Astrocyte (in vitro differentiated cells and primary cell): ENCODE measurements around the gene EYS.

Source experiments
- EZH2 ChIP-seq: IDR thresholded peaks from 2 replicates; pipeline ENCODE4 v1.6.1; 2012; ENCODE audit warnings: mild to moderate bottlenecking, low read length, inconsistent platforms; ENCODE audit not compliant: insufficient read depth
- TF ChIP-seq, protein P1 (sequence below): IDR thresholded peaks from 2 replicates; pipeline ENCODE4 v1.5.1; 2011; ENCODE audit warnings: low read depth, mild to moderate bottlenecking, inconsistent platforms, low read length, moderate library complexity; ENCODE audit not compliant: insufficient read depth

DNA sequence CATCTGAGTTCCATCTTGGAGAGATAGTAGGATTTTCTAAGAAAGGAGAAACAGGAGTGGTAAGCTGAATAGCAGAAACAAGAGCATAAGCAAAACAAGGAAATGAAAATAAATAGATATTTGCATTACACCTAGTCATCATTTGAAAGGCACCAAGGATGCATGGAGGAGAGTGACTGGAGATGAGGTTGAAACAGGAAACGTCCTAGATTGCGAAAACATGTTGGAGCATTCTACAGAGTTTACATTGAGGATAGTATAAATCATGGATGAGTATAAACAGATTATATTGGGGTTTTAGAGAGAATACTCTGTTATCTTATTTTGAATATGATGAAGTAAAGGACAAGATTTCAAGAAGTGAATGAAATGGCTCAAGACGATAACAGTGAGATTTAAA lies 507.3 kb downstream of the EYS start:
- TF ChIP-seq, protein P1, sequence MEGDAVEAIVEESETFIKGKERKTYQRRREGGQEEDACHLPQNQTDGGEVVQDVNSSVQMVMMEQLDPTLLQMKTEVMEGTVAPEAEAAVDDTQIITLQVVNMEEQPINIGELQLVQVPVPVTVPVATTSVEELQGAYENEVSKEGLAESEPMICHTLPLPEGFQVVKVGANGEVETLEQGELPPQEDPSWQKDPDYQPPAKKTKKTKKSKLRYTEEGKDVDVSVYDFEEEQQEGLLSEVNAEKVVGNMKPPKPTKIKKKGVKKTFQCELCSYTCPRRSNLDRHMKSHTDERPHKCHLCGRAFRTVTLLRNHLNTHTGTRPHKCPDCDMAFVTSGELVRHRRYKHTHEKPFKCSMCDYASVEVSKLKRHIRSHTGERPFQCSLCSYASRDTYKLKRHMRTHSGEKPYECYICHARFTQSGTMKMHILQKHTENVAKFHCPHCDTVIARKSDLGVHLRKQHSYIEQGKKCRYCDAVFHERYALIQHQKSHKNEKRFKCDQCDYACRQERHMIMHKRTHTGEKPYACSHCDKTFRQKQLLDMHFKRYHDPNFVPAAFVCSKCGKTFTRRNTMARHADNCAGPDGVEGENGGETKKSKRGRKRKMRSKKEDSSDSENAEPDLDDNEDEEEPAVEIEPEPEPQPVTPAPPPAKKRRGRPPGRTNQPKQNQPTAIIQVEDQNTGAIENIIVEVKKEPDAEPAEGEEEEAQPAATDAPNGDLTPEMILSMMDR, result no peak
- no peak for TF ChIP-seq EZH2
